ENCODE measurements around the gene C1orf35. TPM values are rescaled to one million over a fixed set of nuclear protein-coding genes. Genes with fewer than 3 reads are reported as not detected.

Gene C1orf35
- total and polyA plus RNA-seq, 9 of the 15 experiments (the other 6 are each of a cell fraction or from before 2014, with no cell fraction given), result 3.2 to 48.7 (median 12.5) TPM

DNA sequence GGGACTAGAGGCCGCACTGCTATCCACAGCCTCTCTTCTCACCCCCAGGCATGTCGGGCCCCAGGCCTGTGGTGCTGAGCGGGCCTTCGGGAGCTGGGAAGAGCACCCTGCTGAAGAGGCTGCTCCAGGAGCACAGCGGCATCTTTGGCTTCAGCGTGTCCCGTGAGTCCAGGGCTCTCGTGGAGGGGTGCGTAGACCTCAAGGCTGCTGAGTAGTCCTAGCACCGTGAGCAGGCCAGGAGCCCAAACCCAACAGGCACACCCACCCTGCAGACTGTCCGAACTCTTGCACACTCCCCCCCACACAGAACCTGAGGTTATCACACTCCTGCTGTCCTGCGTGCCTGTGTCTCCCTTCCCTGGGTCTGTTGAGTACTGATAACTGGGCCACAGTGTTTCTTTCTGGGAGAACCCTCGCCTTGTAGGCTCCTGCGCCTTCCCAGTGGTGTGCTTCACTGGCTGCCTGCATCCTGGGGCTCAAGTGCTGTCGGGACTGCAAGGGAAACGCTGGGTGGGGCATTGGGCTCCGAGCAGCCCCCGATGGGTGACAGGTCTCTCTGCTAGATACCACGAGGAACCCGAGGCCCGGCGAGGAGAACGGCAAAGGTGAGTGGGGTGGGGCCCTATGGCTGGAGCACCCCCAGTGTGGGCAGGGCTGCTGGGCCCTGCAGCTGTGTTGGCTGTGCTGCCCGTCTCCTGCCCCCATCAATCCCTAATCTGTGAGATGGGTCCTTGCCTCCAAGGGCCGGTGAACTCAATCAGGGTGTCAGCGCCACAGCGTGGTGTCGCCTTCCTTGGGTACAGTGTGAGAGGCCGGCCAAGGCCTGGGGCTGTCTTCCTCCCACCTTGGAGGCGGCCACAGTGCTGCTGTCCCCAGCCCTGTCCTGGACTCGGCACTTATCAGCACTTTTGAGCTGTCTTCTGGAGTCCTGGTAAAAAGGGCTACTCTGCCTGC is 42.6 kb upstream of the C1orf35 start (continued):
- TF ChIP-seq, protein P1, sequence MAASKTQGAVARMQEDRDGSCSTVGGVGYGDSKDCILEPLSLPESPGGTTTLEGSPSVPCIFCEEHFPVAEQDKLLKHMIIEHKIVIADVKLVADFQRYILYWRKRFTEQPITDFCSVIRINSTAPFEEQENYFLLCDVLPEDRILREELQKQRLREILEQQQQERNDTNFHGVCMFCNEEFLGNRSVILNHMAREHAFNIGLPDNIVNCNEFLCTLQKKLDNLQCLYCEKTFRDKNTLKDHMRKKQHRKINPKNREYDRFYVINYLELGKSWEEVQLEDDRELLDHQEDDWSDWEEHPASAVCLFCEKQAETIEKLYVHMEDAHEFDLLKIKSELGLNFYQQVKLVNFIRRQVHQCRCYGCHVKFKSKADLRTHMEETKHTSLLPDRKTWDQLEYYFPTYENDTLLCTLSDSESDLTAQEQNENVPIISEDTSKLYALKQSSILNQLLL (CRISPR knock-in tag; IDR thresholded peaks at IDR 0.05; ENCODE audit: borderline replicate concordance), result no peak
- TF ChIP-seq ZSCAN32 (CRISPR knock-in tag; IDR thresholded peaks at IDR 0.05), result no peak
- no peak for TF ChIP-seq ZBTB9 (CRISPR knock-in tag; IDR thresholded peaks at IDR 0.05)
- peak; percentile 80; the same call in 1 of the 2 replicates for TF ChIP-seq CC2D1A (IDR thresholded peaks at IDR 0.05)
- no peak for TF ChIP-seq ETS1 (conservative IDR thresholded peaks at IDR 0.05; ENCODE audit: control insufficient read depth, low read depth, low read length)
- peak; percentile 56 for TF ChIP-seq ATF7 (IDR thresholded peaks at IDR 0.05)
- peak; percentile 36 for TF ChIP-seq SMAD1 (IDR thresholded peaks at IDR 0.05; ENCODE audit: low read depth, low read length, partially characterized antibody)
- TF ChIP-seq, protein P2, sequence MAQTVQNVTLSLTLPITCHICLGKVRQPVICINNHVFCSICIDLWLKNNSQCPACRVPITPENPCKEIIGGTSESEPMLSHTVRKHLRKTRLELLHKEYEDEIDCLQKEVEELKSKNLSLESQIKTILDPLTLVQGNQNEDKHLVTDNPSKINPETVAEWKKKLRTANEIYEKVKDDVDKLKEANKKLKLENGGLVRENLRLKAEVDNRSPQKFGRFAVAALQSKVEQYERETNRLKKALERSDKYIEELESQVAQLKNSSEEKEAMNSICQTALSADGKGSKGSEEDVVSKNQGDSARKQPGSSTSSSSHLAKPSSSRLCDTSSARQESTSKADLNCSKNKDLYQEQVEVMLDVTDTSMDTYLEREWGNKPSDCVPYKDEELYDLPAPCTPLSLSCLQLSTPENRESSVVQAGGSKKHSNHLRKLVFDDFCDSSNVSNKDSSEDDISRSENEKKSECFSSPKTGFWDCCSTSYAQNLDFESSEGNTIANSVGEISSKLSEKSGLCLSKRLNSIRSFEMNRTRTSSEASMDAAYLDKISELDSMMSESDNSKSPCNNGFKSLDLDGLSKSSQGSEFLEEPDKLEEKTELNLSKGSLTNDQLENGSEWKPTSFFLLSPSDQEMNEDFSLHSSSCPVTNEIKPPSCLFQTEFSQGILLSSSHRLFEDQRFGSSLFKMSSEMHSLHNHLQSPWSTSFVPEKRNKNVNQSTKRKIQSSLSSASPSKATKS (CRISPR knock-in tag; IDR thresholded peaks at IDR 0.05), result no peak
- no peak for TF ChIP-seq ZNF324 (CRISPR knock-in tag; IDR thresholded peaks at IDR 0.05)
- no peak for TF ChIP-seq ZNF140 (CRISPR knock-in tag; IDR thresholded peaks at IDR 0.05)
- TF ChIP-seq GABPB2 (CRISPR knock-in tag; conservative IDR thresholded peaks at IDR 0.05), result no peak
- TF ChIP-seq SMARCA5 (IDR thresholded peaks at IDR 0.05), result no peak; the same call in 1 of the 2 replicates
- TF ChIP-seq, protein P3, sequence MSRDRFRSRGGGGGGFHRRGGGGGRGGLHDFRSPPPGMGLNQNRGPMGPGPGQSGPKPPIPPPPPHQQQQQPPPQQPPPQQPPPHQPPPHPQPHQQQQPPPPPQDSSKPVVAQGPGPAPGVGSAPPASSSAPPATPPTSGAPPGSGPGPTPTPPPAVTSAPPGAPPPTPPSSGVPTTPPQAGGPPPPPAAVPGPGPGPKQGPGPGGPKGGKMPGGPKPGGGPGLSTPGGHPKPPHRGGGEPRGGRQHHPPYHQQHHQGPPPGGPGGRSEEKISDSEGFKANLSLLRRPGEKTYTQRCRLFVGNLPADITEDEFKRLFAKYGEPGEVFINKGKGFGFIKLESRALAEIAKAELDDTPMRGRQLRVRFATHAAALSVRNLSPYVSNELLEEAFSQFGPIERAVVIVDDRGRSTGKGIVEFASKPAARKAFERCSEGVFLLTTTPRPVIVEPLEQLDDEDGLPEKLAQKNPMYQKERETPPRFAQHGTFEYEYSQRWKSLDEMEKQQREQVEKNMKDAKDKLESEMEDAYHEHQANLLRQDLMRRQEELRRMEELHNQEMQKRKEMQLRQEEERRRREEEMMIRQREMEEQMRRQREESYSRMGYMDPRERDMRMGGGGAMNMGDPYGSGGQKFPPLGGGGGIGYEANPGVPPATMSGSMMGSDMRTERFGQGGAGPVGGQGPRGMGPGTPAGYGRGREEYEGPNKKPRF (IDR thresholded peaks at IDR 0.05; ENCODE audit: low read depth, low read length), result no peak
- no peak for TF ChIP-seq MCM7 (IDR thresholded peaks at IDR 0.05)
- no peak for TF ChIP-seq MXI1 (IDR thresholded peaks at IDR 0.05; ENCODE audit: low read depth, low read length)
- TF ChIP-seq SMARCC2 (IDR thresholded peaks at IDR 0.05; ENCODE audit: low read depth), result peak; percentile 76
- peak; percentile 91 for TF ChIP-seq HDAC2 (IDR thresholded peaks at IDR 0.05)
